Psoas muscle (tissue), 8 donors: ENCODE results near the gene CLCN1. TPM values are rescaled to one million over a fixed set of nuclear protein-coding genes. Genes with fewer than 3 reads are reported as not detected.

Experiments
- ATAC-seq, 4 donors: fragments of 200-7000 bp; cut with Tn5 transposase; one replicate each; pipeline ENCODE4 v1.9.1; 2020; ENCODE audit warnings: moderate library complexity in 3 of 4, mild to moderate bottlenecking in 2 of 4
- DNase-seq, 2 donors: peaks; one replicate each; pipeline ENCODE4 v3.0.0-alpha.2; 2020
- H3K27ac ChIP-seq: fragments of 200-600 bp; one replicate; pipeline ENCODE4 v1.8.0; 2022
- H3K27me3 ChIP-seq, 3 donors: fragments of 200-600 bp in 1 of 3; one replicate each; pipeline versions ENCODE4 v1.6.1 to v1.8.0; 2013 to 2022; ENCODE audit warnings: low read length in 2 of 3, mild to moderate bottlenecking in 2 of 3, moderate library complexity in 1 of 3; ENCODE audit not compliant: insufficient read depth in 3 of 3
- H3K36me3 ChIP-seq, 2 donors: fragments of 200-600 bp in 1 of 2; one replicate each; pipeline versions ENCODE4 v1.6.1 to v1.8.0; 2013 to 2022; ENCODE audit warnings: low read depth in 1 of 2, mild to moderate bottlenecking in 1 of 2, moderate library complexity in 1 of 2; ENCODE audit not compliant: insufficient read depth in 1 of 2
- H3K4me1 ChIP-seq: fragments of 200-600 bp; one replicate; pipeline ENCODE4 v1.8.0; 2022
- H3K4me3 ChIP-seq: fragments of 200-600 bp; one replicate; pipeline ENCODE4 v1.8.0; 2022; ENCODE audit warnings: mild to moderate bottlenecking
- H3K9me3 ChIP-seq: fragments of 200-600 bp; one replicate; pipeline ENCODE4 v1.8.0; 2022
- CTCF ChIP-seq: fragments of 200-600 bp; IDR thresholded peaks from one replicate; pipeline ENCODE4 v1.8.0; 2022; ENCODE audit warnings: antibody characterized with exemption
- WGBS, 3 donors: extraction: QIAGEN DNeasy Blood & Tissue Kit; methylation state at CpG; one replicate each; pipeline versions ENCODE4 v1.1.6 to v1.1.7; 2013; 5-methylcytosine and 5-hydroxymethylcytosine counted together
- intact Hi-C, 2 donors: fragments of 100-400 bp; cut with DNase I; formaldehyde crosslinking; loops; one replicate each; pipeline versions ENCODE4 v1.11.0 to v1.14.2; 2022
- polyA plus RNA-seq, 3 donors: library from polyadenylated mRNA; stranded (reverse); fragments of 200-250 nt; gene quantifications; one replicate each; pipeline ENCODE4 v1.2.3, GENCODE V29; 2013
- total RNA-seq, 4 donors: library from RNA; stranded (reverse); fragmentation: NEBNext Ultra II Directional in 2 of 4; extraction: Animal tissue kit (Norgen Biotek cat#: 25700) in 2 of 4; gene quantifications; one replicate each; pipeline versions ENCODE4 v1.2.1 to v1.2.4, GENCODE V29; 2021 to 2023
- donor health status: healthy with polysubstance abuse.
- donor health status: DM: no; HTN: no; CAD: no; lungs with moderate emphysema.
- donor health status: Bipolar disorder and iron deficiency.
- donor health status: healthy.
- donor health status: DM: yes; HTN: yes; CAD: no.
- donor health status: DM: no; HTN: no; CAD: no.
- donor health status: DM: no; HTN: no; CAD: no.
- donor health status: DM: yes; HTN: yes; CAD: no.

CLCN1 gene
- total and polyA plus RNA-seq, 7 donors: 0.73 to 10.9 (median 3.6) TPM

- no peak for DNase-seq
- TF ChIP-seq CTCF: no peak
- 74 to 83% (median 79%) methylated on average over 8 of the region's 8 CpGs for WGBS, 3 donors
- no peak overlapping the region for H3K27ac ChIP-seq
- H3K27me3 ChIP-seq: peaks cover 0 to 4% (median 0%) of the 10 kb centered on the region in 3 donors
- H3K4me3 ChIP-seq: no peak overlapping the region
- intact Hi-C loops: no loop called here
- no peaks in the 10 kb centered on the region for H3K9me3 ChIP-seq
- no peaks in the 10 kb centered on the region for H3K4me1 ChIP-seq
- no peak for ATAC-seq
- peaks cover 0 to 16% of the 10 kb centered on the region in 2 donors for H3K36me3 ChIP-seq
Observed at GRCh38 chr7:143354376-143354775, 38.5 kb downstream of the CLCN1 start.

GRCh38 chr7:143354965-143355364, 39.1 kb downstream of the CLCN1 start:
- ATAC-seq: peak in 1 of 4 donors; percentile 36
- intact Hi-C loops: no loop called here
- no peaks in the 10 kb centered on the region for H3K9me3 ChIP-seq
- WGBS, 3 donors: 77 to 79% (median 78%) methylated on average over 8 of the region's 8 CpGs
- H3K4me3 ChIP-seq: no peak overlapping the region
- no peak overlapping the region for H3K27ac ChIP-seq
- no peaks in the 10 kb centered on the region for H3K4me1 ChIP-seq
- no peak for TF ChIP-seq CTCF
- no peak for DNase-seq
- H3K36me3 ChIP-seq: peaks cover 0 to 10% of the 10 kb centered on the region in 2 donors
- H3K27me3 ChIP-seq: peaks cover 0 to 4% (median 0%) of the 10 kb centered on the region in 3 donors

GRCh38 chr7:143355450-143356385, 39.8 kb downstream of the CLCN1 start:
- intact Hi-C loops: no loop called here
- H3K9me3 ChIP-seq: no peaks in the 10 kb centered on the region
- peaks cover 0 to 4% (median 0%) of the 10 kb centered on the region in 3 donors for H3K27me3 ChIP-seq
- no peak for TF ChIP-seq CTCF
- peaks cover 0 to 4% of the 10 kb centered on the region in 2 donors for H3K36me3 ChIP-seq
- DNase-seq (no peak), ATAC-seq (no peak)
- no peak overlapping the region for H3K4me3 ChIP-seq
- no peaks in the 10 kb centered on the region for H3K4me1 ChIP-seq
- WGBS, 3 donors: 81 to 88% (median 83%) methylated on average over 16 of the region's 16 CpGs
- no peak overlapping the region for H3K27ac ChIP-seq

GRCh38 chr7:143356414-143357050, 40.6 kb downstream of the CLCN1 start:
- WGBS, 3 donors: 91 to 94% (median 94%) methylated on average over 13 of the region's 13 CpGs
- H3K9me3 ChIP-seq: no peaks in the 10 kb centered on the region
- DNase-seq: no peak
- ATAC-seq: no peak
- peaks cover 0 to 4% of the 10 kb centered on the region in 2 donors for H3K36me3 ChIP-seq
- no peak overlapping the region for H3K27ac ChIP-seq
- H3K4me3 ChIP-seq: no peak overlapping the region
- H3K27me3 ChIP-seq: peaks cover 0 to 8% (median 3%) of the 10 kb centered on the region in 3 donors
- no peak for TF ChIP-seq CTCF
- H3K4me1 ChIP-seq: no peaks in the 10 kb centered on the region
- intact Hi-C loops: no loop called here
